HepG2 (cell line): ENCODE data around the gene THSD4. TPM values are rescaled to one million over a fixed set of nuclear protein-coding genes. Genes with fewer than 3 reads are reported as not detected.

ENCODE experiments used
- ATAC-seq: fragments of 200-7000 bp; cut with Tn5 transposase; 3 replicates; pipeline ENCODE4 v1.9.1; 2020; ENCODE audit warnings: mild to moderate bottlenecking, moderate library complexity
- BruUV-seq: library from RNA; stranded (reverse); fragments of 400-500 nt; replicated peaks from 2 replicates; lab custom pipeline; 2021; lab: Mats Ljungman, UMichigan
- CTCF ChIA-PET: fragments of 300-600 bp; formaldehyde crosslinking; extraction: SDS; loops from one replicate; lab custom pipeline; 2021; ENCODE audit warnings: low total read pairs, inconsistent platforms, low intra/inter-chr PET ratio; lab: Yijun Ruan, JAX
- POLR2A ChIA-PET: fragments of 350-600 bp; sonication (Branson Sonifier 250); formaldehyde crosslinking; loops from one replicate; lab custom pipeline; 2020; ENCODE audit warnings: antibody characterized with exemption, inconsistent platforms; lab: Yijun Ruan, JAX
- DNase-seq: peaks from one replicate; pipeline ENCODE4 v3.0.0-alpha.2; 2015; ENCODE audit warnings: low spot score
- FAIRE-seq: peaks from 3 replicates; lab custom pipeline; 2011; peaks lifted over from hg19 to GRCh38; lab: Jason Lieb, UNC
- H2AFZ ChIP-seq: one replicate; pipeline ENCODE4 v1.6.1; 2011; ENCODE audit warnings: low read length, inconsistent platforms
- H3K27ac ChIP-seq: fragments of 300-600 bp; 3 replicates; pipeline ENCODE4 v1.8.0; 2011; ENCODE audit warnings: mixed run types, mild to moderate bottlenecking, mixed read lengths, low read length, inconsistent platforms; ENCODE audit not compliant: insufficient read depth; ENCODE audit errors: extremely low read length
- H3K27me3 ChIP-seq, 2 experiments: fragments of 200-600 bp in 1 of 2; 2 replicates in 1 of 2; 3 replicates in 1 of 2; pipeline versions ENCODE4 v1.6.0 to v1.8.0; 2011; ENCODE audit warnings: low read length in 2 of 2, mild to moderate bottlenecking in 2 of 2, moderate library complexity in 2 of 2, inconsistent platforms in 1 of 2; ENCODE audit not compliant: insufficient read depth in 2 of 2, control insufficient read depth in 1 of 2
- H3K36me3 ChIP-seq, 2 experiments: fragments of 200-600 bp in 1 of 2; replicated peaks in 1 of 2; 2 replicates in 1 of 2; 3 replicates in 1 of 2; pipeline versions ENCODE4 v1.5.1 to v1.8.0; 2011; ENCODE audit warnings: low read length in 2 of 2, inconsistent platforms in 1 of 2; ENCODE audit not compliant: insufficient read depth in 2 of 2, control insufficient read depth in 1 of 2
- H3K4me1 ChIP-seq: 2 replicates; pipeline ENCODE4 v1.5.1; 2012; ENCODE audit warnings: low read length, inconsistent platforms; ENCODE audit not compliant: insufficient read depth
- H3K4me2 ChIP-seq: 2 replicates; pipeline ENCODE4 v1.6.0; 2011; ENCODE audit warnings: low read depth, low read length, inconsistent platforms
- H3K4me3 ChIP-seq, 3 experiments: fragments of 200-600 bp in 1 of 3; sonication (generic), shearing (Covaris generic) in 1 of 3; replicated peaks in 1 of 3; 2 replicates each; pipeline ENCODE4 v1.5.1; 2011 to 2016; ENCODE audit warnings: low read length in 3 of 3, inconsistent platforms in 2 of 3, low read depth in 2 of 3, mild to moderate bottlenecking in 2 of 3, control low read depth in 1 of 3, mixed read lengths in 1 of 3; ENCODE audit not compliant: insufficient read depth in 1 of 3
- H3K79me2 ChIP-seq: one replicate; pipeline ENCODE4 v1.6.1; 2011; ENCODE audit warnings: low read length, inconsistent platforms; ENCODE audit not compliant: insufficient read depth
- H3K9ac ChIP-seq: 2 replicates; pipeline ENCODE4 v1.6.0; 2011; ENCODE audit warnings: mild to moderate bottlenecking, low read depth, low read length, inconsistent platforms; ENCODE audit not compliant: insufficient read depth
- H3K9me3 ChIP-seq: 2 replicates; pipeline ENCODE4 v1.5.1; 2012; ENCODE audit warnings: mild to moderate bottlenecking, low read length
- H4K20me1 ChIP-seq: 2 replicates; pipeline ENCODE4 v1.6.0; 2011; ENCODE audit warnings: inconsistent platforms, mild to moderate bottlenecking, low read length, moderate library complexity; ENCODE audit not compliant: insufficient read depth
- KAT7 ChIP-seq: IDR thresholded peaks from 2 replicates; pipeline ENCODE4 v1.6.1; 2018; ENCODE audit warnings: borderline replicate concordance, missing compliant biosample characterization
- KLF13 ChIP-seq: sonication (generic); formaldehyde crosslinking; IDR thresholded peaks from 2 replicates; pipeline ENCODE4 v1.4.0; 2020; ENCODE audit warnings: mild to moderate bottlenecking, missing genetic modification reagents
- PAXIP1 ChIP-seq: sonication (generic); formaldehyde crosslinking; conservative IDR thresholded peaks from 2 replicates; pipeline ENCODE4 v1.4.0; 2020; ENCODE audit warnings: mild to moderate bottlenecking, missing genetic modification reagents, moderate library complexity
- THAP8 ChIP-seq: sonication (generic); formaldehyde crosslinking; IDR thresholded peaks from 2 replicates; pipeline ENCODE4 v1.5.1; 2020; ENCODE audit warnings: missing genetic modification reagents, mild to moderate bottlenecking, borderline replicate concordance
- ZNF354B ChIP-seq: sonication (generic); formaldehyde crosslinking; IDR thresholded peaks from 2 replicates; pipeline ENCODE4 v1.8.0; 2022; ENCODE audit warnings: mild to moderate bottlenecking, missing genetic modification reagents
- ZNF670 ChIP-seq: sonication (generic); formaldehyde crosslinking; IDR thresholded peaks from 2 replicates; pipeline ENCODE4 v1.8.0; 2022; ENCODE audit warnings: mild to moderate bottlenecking, missing genetic modification reagents, borderline replicate concordance
- ZNF788 ChIP-seq: sonication (generic); formaldehyde crosslinking; IDR thresholded peaks from 2 replicates; pipeline ENCODE4 v1.5.0; 2020; ENCODE audit warnings: mild to moderate bottlenecking, missing genetic modification reagents, borderline replicate concordance
- WGBS: methylation state at CpG from one replicate; pipeline ENCODE4 v1.1.6; 2017; ENCODE audit warnings: low lambda C conversion rate; 5-methylcytosine and 5-hydroxymethylcytosine counted together
- in situ Hi-C: cut with HindIII; loops from 2 replicates; pipeline ENCODE4 v1.10.0; 2017; ENCODE audit warnings: low pct_unique_long_range_greater_than_20kb; ENCODE audit not compliant: extremely low pct_ligation_motif_present
- intact Hi-C: fragments of 100-400 bp; cut with micrococcal nuclease; formaldehyde crosslinking; loops from one replicate; pipeline ENCODE4 v1.10.0; 2022; ENCODE audit not compliant: unreplicated experiment
- polyA plus RNA-seq, 8 experiments: library from polyadenylated mRNA; depleted of rRNA in 3 of 8; stranded (reverse) in 7 of 8; unstranded in 1 of 8; fragments of >200 nt; fragmentation: Illumina TruSeq in 4 of 8; extraction: Trizol in 4 of 8; gene quantifications; 2 replicates each; pipeline versions ENCODE4 v1.2.1 to v1.2.3, GENCODE V29; 2011 to 2016; ENCODE audit warnings: low read depth in 4 of 8, missing spikeins in 1 of 8, mixed read lengths in 1 of 8; ENCODE audit not compliant: insufficient read depth in 1 of 8
- total RNA-seq, 5 experiments: library from RNA; depleted of rRNA; stranded (reverse); fragments of >200 nt; fragmentation: Illumina TruSeq; extraction: Trizol; gene quantifications; 2 replicates each; pipeline ENCODE4 v1.2.3, GENCODE V29; 2016; ENCODE audit warnings: low read depth in 1 of 5
- TF ChIP-seq, protein P1 (sequence below): sonication (generic); formaldehyde crosslinking; conservative IDR thresholded peaks from 2 replicates; pipeline ENCODE4 v1.4.0; 2020; ENCODE audit warnings: missing genetic modification reagents
- TF ChIP-seq, protein P2 (sequence below): IDR thresholded peaks from 2 replicates; pipeline ENCODE4 v1.6.1; 2016; ENCODE audit warnings: low read depth

The THSD4 gene
- total and polyA plus RNA-seq, 2 of the 13 experiments (the other 11 are each of a cell fraction or from before 2014, with no cell fraction given) = 0.07 to 0.21 TPM

- no peak overlapping the region for H3K9ac ChIP-seq
- intact Hi-C loops (no loop called here), in situ Hi-C loops (no loop called here)
- FAIRE-seq (no peak), DNase-seq (no peak), ATAC-seq (no peak)
- no peaks in the 10 kb centered on the region for H3K9me3 ChIP-seq
- peaks cover 0 to 3% of the 10 kb centered on the region in 2 experiments; a peak in 2 of 5 replicates for H3K27me3 ChIP-seq
- CTCF ChIA-PET = no interaction called here
- no peak for TF ChIP-seq PAXIP1
- no peak for TF ChIP-seq KLF13 (CRISPR knock-in tag)
- no peak for TF ChIP-seq KAT7
- H4K20me1 ChIP-seq = no peaks in the 10 kb centered on the region
- no peak overlapping the region for H3K4me2 ChIP-seq
- WGBS = 0% methylated on average over 1 of the region's 3 CpGs
- no peaks in the 10 kb centered on the region for H3K79me2 ChIP-seq
- H3K4me3 ChIP-seq = no peak overlapping the region
- no TSS peak for BruUV-seq
- no peak overlapping the region for H2AFZ ChIP-seq
- POLR2A ChIA-PET = no interaction called here
- no peak overlapping the region for H3K27ac ChIP-seq
- H3K4me1 ChIP-seq = no peaks in the 10 kb centered on the region
- no peaks in the 10 kb centered on the region for H3K36me3 ChIP-seq
Measured at GRCh38 chr15:71186267-71186666, 71.0 kb downstream of the THSD4 start.

- WGBS = 15% methylated on average over 5 of the region's 5 CpGs
- H3K4me2 ChIP-seq = no peak overlapping the region
- no peaks in the 10 kb centered on the region for H3K4me1 ChIP-seq
- ChIA-PET CTCF (no interaction called here), POLR2A (no interaction called here)
- H3K9me3 ChIP-seq = no peaks in the 10 kb centered on the region
- no peaks in the 10 kb centered on the region for H3K79me2 ChIP-seq
- H3K9ac ChIP-seq = no peak overlapping the region
- TF ChIP-seq ZNF670 = no peak
- TF ChIP-seq THAP8 = no peak
- TF ChIP-seq, protein P1, sequence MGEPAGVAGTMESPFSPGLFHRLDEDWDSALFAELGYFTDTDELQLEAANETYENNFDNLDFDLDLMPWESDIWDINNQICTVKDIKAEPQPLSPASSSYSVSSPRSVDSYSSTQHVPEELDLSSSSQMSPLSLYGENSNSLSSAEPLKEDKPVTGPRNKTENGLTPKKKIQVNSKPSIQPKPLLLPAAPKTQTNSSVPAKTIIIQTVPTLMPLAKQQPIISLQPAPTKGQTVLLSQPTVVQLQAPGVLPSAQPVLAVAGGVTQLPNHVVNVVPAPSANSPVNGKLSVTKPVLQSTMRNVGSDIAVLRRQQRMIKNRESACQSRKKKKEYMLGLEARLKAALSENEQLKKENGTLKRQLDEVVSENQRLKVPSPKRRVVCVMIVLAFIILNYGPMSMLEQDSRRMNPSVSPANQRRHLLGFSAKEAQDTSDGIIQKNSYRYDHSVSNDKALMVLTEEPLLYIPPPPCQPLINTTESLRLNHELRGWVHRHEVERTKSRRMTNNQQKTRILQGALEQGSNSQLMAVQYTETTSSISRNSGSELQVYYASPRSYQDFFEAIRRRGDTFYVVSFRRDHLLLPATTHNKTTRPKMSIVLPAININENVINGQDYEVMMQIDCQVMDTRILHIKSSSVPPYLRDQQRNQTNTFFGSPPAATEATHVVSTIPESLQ (CRISPR knock-in tag) = no peak
- TF ChIP-seq ZNF788 (CRISPR knock-in tag) = no peak
- TF ChIP-seq ZNF354B (CRISPR knock-in tag) = no peak
- TF ChIP-seq, protein P2, sequence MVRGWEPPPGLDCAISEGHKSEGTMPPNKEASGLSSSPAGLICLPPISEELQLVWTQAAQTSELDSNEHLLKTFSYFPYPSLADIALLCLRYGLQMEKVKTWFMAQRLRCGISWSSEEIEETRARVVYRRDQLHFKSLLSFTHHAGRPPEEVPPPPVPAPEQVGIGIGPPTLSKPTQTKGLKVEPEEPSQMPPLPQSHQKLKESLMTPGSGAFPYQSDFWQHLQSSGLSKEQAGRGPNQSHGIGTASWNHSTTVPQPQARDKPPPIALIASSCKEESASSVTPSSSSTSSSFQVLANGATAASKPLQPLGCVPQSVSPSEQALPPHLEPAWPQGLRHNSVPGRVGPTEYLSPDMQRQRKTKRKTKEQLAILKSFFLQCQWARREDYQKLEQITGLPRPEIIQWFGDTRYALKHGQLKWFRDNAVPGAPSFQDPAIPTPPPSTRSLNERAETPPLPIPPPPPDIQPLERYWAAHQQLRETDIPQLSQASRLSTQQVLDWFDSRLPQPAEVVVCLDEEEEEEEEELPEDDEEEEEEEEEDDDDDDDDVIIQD (CRISPR knock-in tag) = no peak
- BruUV-seq = no TSS peak
- H2AFZ ChIP-seq = no peak overlapping the region
- DNase-seq (no peak), ATAC-seq (no peak), FAIRE-seq (no peak)
- H3K36me3 ChIP-seq = no peaks in the 10 kb centered on the region
- H4K20me1 ChIP-seq = no peaks in the 10 kb centered on the region
- intact Hi-C loops = no loop called here
- no peak overlapping the region for H3K27ac ChIP-seq
- no peak overlapping the region for H3K4me3 ChIP-seq
- H3K27me3 ChIP-seq = peaks cover 0 to 4% of the 10 kb centered on the region in 2 experiments; a peak in 3 of 5 replicates
- in situ Hi-C loops = no loop called here
Measured at GRCh38 chr15:71187078-71187477, 71.8 kb downstream of the THSD4 start.
